DND-41 (cell line): ENCODE data around the gene FASTK.

Experiments
- CTCF ChIP-seq: IDR thresholded peaks from 2 replicates; pipeline ENCODE4 v1.5.1; 2012; ENCODE audit warnings: borderline replicate concordance, low read length, moderate library complexity, mild to moderate bottlenecking; ENCODE audit not compliant: poor library complexity, severe bottlenecking; ENCODE audit errors: extremely low read depth
- EZH2 ChIP-seq: IDR thresholded peaks from 3 replicates; pipeline ENCODE4 v1.6.1; 2012; ENCODE audit warnings: borderline replicate concordance, low read depth, mild to moderate bottlenecking, moderate library complexity, low read length, inconsistent platforms; ENCODE audit not compliant: severe bottlenecking

- peak; percentile 94 for TF ChIP-seq CTCF
- TF ChIP-seq EZH2: no peak
Observed at GRCh38 chr7:151110941-151111645, 30.5 kb upstream of the FASTK start.
